ENCODE results near the gene PLEKHM3.

DNA sequence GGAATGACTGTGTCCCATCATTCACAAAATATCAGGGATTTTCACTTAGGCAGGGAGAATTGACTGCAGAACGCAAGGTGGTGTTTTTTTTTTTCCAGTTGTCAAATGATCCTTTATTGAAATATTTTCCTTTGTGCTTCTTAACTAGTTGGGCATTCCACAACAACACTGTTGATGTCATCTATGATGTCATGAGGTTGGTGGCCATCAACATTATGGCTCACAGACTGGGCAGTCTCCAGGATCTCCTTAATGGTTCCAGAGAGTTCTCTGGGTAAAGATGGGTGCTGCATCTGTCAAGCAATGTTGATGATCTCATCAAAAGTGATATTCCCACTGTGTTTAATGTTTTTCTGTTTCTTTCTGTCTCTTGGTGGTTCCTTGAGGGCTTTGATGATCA is 31.8 kb upstream of the PLEKHM3 start:
- TF ChIP-seq TCF7L2 (IDR thresholded peaks at IDR 0.05; ENCODE audit: low read depth, low read length) (no peak), POLR2AphosphoS5 (IDR thresholded peaks at IDR 0.05; ENCODE audit: low read depth, low read length) (no peak)
- TF ChIP-seq, protein P1, sequence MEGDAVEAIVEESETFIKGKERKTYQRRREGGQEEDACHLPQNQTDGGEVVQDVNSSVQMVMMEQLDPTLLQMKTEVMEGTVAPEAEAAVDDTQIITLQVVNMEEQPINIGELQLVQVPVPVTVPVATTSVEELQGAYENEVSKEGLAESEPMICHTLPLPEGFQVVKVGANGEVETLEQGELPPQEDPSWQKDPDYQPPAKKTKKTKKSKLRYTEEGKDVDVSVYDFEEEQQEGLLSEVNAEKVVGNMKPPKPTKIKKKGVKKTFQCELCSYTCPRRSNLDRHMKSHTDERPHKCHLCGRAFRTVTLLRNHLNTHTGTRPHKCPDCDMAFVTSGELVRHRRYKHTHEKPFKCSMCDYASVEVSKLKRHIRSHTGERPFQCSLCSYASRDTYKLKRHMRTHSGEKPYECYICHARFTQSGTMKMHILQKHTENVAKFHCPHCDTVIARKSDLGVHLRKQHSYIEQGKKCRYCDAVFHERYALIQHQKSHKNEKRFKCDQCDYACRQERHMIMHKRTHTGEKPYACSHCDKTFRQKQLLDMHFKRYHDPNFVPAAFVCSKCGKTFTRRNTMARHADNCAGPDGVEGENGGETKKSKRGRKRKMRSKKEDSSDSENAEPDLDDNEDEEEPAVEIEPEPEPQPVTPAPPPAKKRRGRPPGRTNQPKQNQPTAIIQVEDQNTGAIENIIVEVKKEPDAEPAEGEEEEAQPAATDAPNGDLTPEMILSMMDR (IDR thresholded peaks at IDR 0.05) = no peak

Data from Panc1 (cell line).